NCI-H2081 (cell line): ENCODE data around the gene LHFPL6.

Experiments used
- DNase-seq, 2 experiments: peaks; one replicate each; lab custom pipeline; 2025; lab: John Stamatoyannopoulos, UW

The LHFPL6 gene

DNA sequence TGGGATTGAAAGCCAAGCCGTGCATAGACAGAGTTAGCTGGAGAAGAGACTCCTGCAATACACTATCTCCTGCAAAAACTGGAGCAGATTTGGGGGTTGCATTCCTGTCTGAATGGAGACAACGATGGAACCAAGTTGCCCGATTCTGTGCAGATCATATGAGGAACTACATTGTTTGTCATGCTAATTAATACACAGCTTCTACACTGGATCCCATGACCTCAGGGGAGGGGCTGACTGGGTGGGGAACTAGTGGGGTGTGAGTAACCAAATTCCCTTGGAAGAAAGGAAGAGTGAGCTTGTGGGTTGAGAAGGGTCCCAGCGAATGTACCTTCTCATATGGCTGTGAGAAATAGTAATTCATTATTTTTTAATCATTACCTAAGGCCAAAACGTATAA lies 214.0 kb downstream of the LHFPL6 start:
- DNase-seq = no peak

DNA sequence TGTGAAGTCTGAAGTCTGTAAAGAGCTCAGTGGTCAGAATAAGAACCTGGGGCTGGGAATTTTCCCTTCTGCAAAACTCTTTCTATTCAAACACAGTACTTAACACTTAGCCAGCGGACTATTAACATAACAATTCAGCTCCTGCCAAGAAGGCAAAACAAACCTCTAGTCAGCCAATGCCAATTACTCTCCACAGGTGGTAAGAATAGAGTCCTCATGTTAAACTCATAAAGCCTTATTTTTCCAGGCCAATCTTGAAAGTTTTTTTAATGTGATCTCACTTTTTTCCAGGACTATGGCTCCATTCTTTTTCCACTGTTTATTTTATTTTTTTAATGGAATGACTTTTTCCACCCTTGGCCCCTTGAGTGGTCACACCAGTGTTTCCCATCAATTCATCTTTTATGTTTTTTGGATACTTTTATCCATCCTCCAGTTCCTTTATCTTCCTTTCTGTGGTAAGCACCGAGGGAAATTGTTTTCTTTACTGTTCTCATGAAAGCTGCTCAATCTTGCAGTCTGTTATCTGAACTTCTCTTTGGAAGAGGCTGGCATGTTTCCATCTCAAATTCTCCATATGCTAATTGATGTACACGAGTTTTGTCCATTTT lies 217.3 kb downstream of the LHFPL6 start:
- DNase-seq = peak; percentile 19 to 69

DNA sequence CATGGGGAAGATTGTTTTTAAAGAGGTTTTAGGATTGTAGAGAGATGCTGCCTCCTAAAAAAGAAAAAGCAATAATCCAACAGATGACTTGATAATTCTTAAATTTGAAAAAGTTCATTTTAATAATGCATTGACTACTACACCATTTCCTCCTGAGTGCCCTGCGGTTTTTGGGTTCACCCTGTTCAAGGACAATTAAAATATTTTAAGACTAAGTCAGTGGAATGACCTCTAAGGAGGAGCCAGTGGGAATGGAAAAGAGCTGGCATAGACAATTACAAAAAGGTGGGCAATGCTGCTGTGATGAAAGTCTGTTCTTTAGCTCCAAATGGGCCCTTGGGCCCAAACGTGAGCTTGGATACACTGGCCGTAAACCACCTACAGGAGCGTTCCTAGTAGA lies 217.8 kb downstream of the LHFPL6 start:
- no peak for DNase-seq

DNA sequence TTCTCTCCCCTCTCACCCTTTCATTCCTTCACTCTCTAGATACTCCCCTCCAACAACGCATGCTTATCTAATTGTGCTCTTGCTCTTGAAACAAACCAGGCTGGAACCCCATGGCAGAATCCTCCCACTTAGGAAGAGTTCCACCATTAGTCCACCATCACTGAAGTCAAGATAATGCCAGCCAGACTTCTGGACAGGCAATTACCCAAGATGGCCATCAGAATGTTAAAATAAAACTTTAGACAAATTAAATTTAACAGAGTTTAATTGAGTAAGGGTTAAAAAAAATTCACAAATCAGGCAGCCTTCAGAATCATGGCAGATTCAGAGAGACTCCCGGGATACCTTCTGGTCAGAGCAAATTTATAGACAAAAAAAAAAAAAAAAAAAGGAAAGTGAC lies 221.5 kb downstream of the LHFPL6 start:
- no peak for DNase-seq

DNA sequence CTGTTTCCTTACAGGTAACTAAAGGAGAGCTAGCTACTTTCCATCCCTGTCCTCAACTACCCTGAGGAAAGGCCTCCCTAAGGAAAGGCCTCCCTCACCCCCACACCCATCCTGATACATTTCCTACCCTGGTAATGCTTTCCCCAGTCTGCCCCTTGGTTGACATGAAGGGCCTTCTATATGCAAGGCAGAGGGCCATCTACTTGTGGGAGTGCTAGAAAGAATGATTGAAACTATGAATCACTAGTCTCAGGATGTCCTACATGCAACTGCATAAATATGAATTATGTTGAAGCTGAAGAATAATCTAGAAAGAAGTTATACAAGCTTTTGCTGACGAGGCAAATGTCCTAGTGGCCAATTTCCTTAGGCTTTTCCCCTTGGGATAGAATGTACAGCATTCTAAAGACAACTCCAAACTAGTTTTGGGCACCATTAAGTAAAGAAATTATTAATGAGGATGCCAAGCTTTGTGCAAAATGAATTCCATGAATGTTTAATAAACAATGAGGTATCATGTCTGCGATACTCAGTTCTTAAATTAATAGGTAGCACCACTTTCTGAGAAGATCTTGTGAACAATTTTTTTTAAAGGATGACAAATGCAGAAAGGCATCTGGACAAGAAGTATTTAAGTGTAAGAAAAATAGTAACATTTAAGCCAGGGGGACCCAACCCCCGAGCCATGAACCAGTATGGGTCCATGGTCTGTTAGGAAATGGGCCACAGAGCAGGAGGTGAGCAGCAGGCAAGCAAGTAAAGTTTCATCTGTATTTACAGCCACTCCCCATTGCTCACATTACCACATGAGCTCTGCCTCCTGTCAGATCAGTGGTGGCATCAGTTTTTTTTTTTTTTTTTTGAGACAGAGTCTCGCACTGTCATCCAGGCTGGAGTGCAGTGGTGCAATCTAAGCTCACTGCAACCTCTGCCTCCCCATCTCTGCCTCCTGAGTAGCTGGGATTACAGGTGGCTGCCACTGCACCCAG lies 223.0 kb downstream of the LHFPL6 start:
- DNase-seq = no peak

DNA sequence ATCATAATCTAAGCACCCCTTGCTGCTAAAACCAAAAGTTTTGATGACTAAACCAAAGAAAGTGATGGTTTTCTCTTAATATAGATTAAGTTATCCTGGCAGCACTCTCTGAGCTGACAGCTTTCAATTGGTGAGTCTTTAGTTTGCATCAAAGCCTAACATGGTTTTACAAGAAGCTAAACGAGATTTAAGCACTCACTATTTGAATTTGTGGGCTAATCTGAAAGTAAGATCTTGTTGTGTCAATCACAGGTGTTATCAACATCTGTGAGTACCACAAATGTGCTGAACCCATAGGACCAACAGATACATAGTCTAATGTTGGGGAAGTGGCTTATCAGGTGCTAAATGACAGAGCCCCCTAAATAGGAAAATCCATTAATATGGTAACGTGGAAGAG lies 223.9 kb downstream of the LHFPL6 start:
- DNase-seq = no peak

DNA sequence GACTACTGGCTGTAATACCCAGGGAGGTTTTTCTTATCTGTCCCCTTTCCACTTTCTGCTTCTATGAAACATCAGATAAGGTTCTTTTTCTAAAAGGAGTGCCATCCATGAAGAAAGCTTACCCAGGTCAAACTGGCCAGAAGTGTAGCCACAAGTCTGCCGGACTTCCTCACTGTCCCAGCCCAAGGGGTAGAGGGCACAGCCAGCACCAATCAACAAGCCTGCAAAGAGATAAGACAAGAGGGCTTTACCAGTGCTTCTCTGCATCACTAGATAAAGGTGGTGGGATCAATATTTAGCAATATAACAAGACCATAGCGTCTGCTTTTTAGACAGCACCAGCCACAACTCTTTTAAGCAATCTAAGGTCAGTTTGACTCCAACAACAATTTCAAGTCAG lies 224.7 kb downstream of the LHFPL6 start:
- DNase-seq = no peak

DNA sequence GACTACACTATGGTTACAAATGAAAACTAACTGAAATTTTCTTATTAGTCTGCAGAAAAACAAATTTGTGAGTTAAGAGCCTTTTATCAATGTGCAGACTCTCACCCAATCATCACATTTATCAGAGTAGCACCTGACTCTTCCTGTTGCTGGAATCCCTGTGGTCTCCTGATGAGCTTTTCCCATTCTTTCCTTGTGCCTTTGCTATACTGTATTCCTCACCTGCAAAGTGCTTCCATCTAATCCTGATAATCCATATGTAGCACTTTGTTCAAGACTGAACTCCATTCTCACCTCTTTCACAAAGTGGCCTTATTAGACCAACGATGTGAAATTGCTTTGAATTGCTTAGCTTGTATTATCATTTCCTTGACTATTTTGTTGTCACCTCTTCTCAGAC lies 225.3 kb downstream of the LHFPL6 start:
- no peak for DNase-seq

DNA sequence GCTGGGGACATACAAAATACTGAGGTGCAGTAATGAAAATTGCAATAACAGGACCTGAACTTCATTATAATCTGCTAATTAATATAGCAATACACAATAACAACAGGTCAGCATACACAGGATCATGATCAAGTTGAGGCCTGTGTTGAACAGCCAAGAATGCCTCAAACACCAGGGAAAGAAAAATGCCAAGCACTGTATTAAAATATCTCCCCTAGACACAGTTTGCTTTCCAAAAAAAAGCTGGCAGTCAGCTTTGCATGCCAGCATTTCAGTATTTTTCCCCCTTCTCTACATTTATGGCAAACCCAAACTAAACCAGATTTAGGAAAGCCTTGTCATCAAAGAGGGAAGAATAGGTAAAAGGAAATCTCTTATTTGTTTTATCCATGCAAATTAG lies 226.9 kb downstream of the LHFPL6 start:
- no peak for DNase-seq

DNA sequence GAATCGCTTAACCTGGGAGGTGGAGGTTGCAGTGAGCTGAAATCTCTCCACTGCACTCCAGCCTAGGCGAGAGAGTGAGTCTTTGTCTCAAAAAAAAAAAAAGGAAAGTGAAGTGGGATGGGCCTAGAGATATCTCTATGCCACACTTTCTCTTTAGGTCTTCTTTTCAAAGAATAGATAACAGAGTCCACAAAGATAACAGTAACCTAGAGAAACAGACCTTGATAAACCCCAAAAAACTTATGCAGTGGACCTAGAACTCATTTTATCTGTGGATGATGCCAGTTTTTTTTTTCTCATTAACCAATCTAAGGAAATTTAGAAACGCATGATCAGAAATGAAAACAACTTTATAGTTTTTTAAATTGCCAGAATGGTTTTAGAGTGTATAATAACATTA lies 227.4 kb downstream of the LHFPL6 start:
- no peak for DNase-seq

DNA sequence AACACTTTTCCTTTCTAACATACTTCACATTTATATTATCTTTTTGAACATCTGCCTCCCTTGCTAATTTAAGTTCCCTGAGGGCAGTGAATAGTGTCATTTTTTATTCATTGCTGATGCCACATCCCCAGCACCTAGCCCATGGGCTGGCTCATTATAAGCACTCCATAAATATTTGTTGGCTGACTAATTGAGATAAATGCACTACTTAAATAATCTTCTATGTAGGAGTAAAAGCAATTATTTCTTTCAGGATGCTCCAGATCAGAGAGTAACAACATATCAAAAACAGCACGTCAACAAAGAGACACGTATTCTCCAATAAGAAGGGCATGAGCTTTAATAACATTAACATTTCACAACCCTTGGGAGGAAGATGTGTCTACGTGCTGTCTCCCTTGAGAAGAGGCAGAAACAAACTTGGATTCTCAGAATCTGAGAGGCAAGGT lies 228.2 kb downstream of the LHFPL6 start:
- no peak for DNase-seq

DNA sequence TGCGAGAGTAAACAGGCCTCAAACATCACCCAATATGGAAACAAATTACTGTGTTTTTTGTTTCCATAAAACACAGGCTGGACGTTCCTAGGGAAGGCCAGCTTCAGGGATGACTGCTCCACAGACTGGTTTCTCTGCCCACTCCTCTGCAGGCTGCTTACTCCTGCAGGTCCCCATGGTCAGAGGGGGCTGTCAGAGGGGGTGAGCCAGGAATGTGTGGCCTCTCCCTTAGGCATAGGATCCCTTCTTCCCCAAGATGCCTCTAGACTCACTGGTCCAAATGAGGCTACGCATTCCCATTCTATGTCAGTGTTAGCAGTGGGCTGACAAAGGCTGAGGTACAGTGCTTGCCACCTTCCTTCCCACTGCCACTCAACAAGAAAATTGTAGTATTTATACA lies 229.8 kb downstream of the LHFPL6 start:
- DNase-seq = no peak

DNA sequence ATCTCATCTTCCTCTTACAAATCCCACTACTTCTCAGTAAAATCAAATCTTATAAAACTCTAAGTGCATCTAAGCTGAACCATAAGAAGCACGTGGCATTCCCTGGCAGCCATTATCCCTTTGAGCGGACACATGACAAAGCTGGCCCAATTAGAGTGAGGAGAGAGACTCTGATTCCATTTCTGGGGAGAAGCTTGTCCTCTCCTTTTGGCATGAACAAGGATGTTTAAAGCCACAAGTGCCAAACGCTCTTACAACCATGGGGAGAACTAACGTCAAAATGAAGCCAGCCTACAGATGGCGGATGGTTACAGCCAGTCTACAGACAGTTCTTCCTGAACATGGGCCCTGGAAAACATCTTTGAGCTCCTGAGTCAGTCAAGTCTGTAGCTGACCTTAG lies 231.3 kb downstream of the LHFPL6 start:
- DNase-seq = no peak

DNA sequence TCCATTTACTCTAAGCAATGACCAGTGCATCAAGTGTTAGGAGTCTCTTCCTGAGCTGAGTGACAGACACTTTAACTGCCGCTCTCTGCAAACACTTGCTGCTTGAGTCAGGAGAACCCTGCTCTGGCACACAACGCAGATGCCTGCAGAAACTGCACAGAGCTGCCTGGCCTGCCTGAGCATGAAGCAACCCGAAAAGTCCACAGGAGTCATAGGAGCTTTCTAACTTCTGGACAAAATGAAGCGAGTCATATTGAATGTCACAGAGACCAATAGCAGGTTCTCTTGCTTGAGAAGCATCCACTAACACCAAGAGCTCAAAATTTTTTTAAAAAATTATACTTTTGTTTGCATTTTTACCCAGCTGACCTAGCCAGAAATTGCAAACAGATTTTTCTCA lies 232.4 kb downstream of the LHFPL6 start:
- DNase-seq = no peak

DNA sequence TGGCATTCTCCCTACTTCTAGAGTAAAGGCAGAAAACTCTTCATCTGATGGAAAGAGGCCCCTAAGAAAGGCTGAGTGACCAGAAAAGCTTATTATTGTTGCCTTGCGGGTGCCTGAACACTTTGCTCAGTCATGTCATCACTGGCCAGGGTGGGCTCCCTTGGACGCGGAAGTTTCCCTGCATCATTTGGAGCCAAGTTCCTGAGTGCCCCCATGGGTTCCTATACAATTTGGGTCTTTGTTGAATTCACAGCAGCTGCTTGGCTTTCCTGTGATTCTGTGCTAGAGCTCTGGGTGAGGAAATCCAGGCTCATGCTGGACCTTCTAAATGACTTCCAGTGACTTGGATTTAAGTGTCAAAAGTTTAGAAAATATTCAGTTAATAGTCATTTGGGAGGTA lies 232.9 kb downstream of the LHFPL6 start:
- no peak for DNase-seq

DNA sequence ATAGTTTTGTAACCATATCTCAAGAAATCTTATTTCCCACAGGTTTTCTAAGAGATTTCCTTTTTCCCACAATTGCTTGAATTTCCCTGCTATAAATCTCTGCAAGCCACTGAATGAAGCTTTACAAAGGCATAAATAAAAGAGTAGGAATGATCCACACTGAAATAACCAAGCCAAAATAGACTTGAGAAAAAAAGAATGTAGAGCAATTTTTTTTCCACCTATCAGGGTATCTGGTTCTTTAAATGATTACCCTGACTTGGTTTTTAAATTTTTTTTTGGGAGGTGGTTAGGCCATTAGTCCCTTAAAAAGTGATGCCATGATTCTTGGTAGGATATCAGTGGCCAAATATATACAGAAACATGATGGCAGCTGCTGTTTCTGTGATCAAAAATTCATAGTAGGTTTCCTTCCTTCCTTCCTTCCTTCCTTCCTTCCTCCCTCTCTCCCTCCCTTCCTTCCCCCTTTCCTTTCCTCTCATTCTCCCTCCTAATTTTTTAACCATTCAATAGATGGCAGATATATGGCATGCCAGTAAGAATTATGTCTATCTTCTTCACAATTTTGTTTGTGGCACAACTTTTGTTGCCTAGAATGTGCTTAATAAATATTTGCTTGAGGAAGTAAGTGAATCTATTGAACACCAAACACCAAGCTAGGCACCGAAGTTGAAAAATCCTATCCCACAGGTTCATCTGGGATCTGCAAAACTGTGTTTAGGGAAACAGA lies 233.7 kb downstream of the LHFPL6 start:
- DNase-seq = no peak

DNA sequence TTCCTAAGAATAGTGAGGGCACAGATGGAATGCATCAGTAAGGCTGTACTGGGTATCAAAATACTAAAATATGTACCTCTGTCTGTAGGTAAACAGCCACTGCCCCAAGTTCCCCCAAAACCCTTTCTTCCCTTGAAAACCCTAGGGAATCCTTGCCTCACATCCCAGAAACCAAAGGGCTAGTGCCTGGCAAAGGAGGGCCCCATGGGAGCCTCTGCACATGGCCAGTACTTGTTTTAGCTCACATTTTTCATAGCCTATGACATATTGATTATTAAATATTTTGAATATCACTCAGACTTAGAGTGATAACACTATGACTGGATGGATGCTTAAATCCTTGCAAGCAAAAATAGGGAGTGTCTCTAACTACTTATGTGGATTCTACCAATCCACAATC lies 237.1 kb downstream of the LHFPL6 start:
- no peak for DNase-seq

DNA sequence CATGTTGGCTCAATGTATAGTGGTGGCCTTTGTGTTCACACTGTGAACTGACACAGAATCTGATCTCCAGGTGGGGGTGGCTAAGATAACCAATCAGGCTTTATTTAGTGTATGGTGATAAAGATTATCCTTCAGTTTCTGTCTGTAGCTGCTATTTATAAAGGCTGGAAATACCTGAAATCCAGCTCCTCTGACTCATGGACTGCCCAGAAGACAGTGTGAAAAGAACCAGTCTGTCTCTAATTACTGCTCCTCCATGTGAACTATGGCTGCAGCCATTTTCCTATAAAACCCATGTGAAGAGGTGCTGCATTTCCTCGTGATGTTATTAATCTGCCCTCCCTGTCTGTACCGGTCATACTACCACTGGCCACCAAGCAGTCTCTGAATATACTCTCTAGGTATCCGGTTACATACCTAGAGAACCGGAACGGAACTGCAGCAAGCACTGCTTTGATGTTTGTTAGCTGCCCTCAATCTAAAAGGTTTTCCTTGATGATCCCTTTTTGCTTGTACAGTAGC lies 238.0 kb downstream of the LHFPL6 start:
- DNase-seq = no peak

DNA sequence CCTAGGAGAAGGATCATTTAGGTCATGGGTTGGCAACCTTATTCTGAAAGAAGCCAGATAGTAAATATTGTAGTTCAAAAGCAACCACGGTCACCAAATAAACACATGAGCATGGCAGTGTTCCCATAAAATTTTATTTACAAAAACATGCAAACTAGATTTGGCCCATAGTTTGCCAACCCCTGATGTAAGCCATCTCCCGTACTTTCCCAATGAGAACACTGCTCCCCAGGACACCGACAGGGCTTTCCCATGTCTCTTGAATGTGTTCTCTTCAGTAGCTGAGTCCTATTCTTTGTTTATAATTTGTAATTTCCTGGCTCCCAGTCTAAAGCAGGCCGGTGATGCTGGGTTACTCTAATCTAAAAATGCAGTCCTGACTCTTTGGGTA lies 239.6 kb downstream of the LHFPL6 start:
- DNase-seq = no peak

DNA sequence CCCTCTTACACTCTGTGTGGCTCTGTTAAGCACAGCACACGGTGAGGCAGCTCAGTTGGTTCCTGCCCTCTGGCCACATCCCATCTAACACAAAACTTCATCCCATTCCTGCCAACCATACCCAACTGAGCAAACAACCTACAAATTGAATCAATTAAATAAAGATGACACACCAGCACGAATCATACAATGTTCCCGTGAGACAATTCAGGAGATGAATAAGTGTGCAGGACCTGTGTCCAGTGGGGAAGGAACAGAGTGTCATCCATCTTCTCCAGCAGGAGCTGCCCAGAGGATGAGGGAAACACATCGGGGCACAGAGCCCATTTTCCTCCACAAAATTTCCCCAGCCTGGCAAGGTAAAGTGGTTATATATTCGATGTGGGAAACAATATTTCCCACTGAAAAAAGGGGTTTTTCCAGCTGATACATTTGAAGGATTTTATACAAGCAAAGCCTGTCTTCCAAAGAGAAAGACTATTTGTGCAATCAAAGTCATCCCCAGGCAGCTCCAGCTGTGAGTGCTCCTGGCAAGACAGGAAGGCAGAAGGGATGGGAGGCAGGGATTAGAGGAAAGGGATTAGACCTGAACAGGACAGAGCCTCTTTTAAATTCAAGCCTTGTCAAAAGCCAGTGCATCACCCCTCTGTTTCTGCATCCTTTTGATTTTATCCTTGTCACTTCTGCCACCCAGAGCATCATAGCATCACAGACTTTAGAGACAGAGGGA lies 240.2 kb downstream of the LHFPL6 start:
- no peak for DNase-seq

DNA sequence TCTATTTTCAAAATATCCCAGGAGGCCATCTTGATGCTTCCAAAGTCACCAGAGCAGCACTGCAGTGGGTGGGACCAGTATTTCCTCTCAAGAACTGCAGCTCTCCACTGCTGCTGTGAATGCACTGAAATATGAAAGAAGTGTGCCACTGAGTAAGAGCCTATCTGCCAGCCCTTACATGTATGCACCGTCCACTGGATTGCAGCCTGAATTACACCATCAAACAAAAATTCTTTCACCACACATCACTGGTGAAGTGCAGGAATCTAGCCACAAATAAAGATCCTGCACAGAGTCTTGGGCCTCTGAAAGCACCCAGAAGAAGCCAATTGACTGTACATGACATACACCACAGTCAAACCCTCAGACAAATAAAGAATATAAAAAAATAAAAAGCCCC lies 249.0 kb downstream of the LHFPL6 start:
- no peak for DNase-seq

DNA sequence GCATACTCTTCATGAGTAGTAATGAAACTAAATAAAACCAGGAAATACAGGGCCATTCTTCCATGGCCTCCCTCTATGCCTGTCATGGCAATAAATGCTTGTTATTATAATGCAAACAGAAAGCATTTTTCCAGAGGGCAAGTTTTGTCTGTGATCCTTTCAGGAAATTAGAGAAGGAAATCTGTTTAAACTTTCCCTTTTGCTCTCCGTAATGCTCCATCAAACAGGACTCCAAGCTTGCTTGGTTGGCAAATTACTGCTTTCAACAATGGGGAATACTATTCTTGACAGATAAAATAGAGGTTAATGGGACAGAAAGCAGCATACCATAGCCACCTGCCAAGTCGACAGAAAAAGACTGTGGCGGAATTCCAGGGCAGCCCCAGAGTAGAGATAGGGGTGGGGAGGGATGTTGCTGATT lies 252.5 kb downstream of the LHFPL6 start:
- peak; percentile 33 to 60 for DNase-seq
